Lower leg skin (tissue), 4 donors: Measurements from ENCODE around the gene ZNF41. TPM values are rescaled to one million over a fixed set of nuclear protein-coding genes. Genes with fewer than 3 reads are reported as not detected.

Experiments used
- DNase-seq, 2 donors: peaks; one replicate each; pipeline ENCODE4 v3.0.0-alpha.2; 2019; ENCODE audit warnings: low spot score in 2 of 2
- H3K4me3 ChIP-seq: fragments of 200-600 bp; sonication (generic); 2 replicates; pipeline ENCODE4 v1.5.1; 2017; ENCODE audit warnings: mild to moderate bottlenecking, low read depth; ENCODE audit not compliant: poor library complexity, severe bottlenecking
- POLR2A ChIP-seq, 2 donors: fragments of 450-650 bp; IDR thresholded peaks; one replicate each; pipeline ENCODE4 v1.6.1; 2016 to 2017; ENCODE audit warnings: antibody characterized with exemption in 2 of 2, mild to moderate bottlenecking in 1 of 2, moderate library complexity in 1 of 2
- WGBS, 2 donors: methylation state at CpG; one replicate each; pipeline ENCODE4 v1.1.5; 2018; 5-methylcytosine and 5-hydroxymethylcytosine counted together
- intact Hi-C: fragments of 100-400 bp; cut with DNase I; formaldehyde crosslinking; loops from one replicate; pipeline ENCODE4 v1.15.0; 2023; ENCODE audit warnings: low total_unique reads
- total RNA-seq, 4 donors: library from RNA; depleted of rRNA; stranded (reverse); fragments of >200 nt; gene quantifications; one replicate each; pipeline ENCODE4 v1.1.0, GENCODE V29; 2016
- TF ChIP-seq, protein P1 (sequence below), 3 donors: fragments of 450-650 bp; IDR thresholded peaks; one replicate each; pipeline ENCODE4 v1.5.1; 2016; ENCODE audit warnings: antibody characterized with exemption in 3 of 3, mild to moderate bottlenecking in 3 of 3, moderate library complexity in 2 of 3

The ZNF41 gene
- total RNA-seq, 4 donors from 2014 or later, result 4.6 to 12.9 (median 7.7) TPM

DNA sequence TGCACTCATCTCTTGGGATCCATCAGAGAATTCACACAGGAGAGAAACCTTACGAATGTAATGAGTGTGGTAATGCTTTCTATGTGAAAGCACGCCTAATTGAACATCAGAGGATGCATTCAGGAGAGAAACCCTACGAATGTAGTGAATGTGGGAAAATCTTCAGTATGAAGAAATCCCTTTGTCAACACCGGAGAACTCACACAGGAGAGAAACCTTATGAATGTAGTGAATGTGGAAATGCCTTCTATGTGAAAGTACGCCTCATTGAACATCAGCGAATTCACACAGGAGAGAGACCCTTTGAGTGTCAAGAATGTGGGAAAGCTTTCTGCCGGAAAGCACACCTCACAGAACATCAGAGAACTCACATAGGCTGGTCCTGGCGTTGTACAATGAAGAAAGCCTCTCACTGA lies 69.8 kb downstream of the ZNF41 start:
- H3K4me3 ChIP-seq, result no peak overlapping the region
- intact Hi-C loops, result no loop called here
- 90 to 96% methylated on average over 8 of the region's 8 CpGs for WGBS, 2 donors
- no peak for DNase-seq
- TF ChIP-seq, protein P1, sequence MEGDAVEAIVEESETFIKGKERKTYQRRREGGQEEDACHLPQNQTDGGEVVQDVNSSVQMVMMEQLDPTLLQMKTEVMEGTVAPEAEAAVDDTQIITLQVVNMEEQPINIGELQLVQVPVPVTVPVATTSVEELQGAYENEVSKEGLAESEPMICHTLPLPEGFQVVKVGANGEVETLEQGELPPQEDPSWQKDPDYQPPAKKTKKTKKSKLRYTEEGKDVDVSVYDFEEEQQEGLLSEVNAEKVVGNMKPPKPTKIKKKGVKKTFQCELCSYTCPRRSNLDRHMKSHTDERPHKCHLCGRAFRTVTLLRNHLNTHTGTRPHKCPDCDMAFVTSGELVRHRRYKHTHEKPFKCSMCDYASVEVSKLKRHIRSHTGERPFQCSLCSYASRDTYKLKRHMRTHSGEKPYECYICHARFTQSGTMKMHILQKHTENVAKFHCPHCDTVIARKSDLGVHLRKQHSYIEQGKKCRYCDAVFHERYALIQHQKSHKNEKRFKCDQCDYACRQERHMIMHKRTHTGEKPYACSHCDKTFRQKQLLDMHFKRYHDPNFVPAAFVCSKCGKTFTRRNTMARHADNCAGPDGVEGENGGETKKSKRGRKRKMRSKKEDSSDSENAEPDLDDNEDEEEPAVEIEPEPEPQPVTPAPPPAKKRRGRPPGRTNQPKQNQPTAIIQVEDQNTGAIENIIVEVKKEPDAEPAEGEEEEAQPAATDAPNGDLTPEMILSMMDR (IDR thresholded peaks at IDR 0.05), result no peak
- TF ChIP-seq POLR2A (IDR thresholded peaks at IDR 0.05), result no peak

Other genes starting within 250 kb of the ZNF41 start
- under 1 TPM in 2 of 4 donors, not detected in 2; 0.19 TPM for gene ZNF157, start 112.6 kb downstream of the ZNF41 start, total RNA-seq
- 10 to 100 TPM; 26.8 to 46.4 (median 34.5) TPM for gene ARAF, start 78.0 kb upstream of the ZNF41 start, total RNA-seq
- gene TIMP1, start 99.2 kb upstream of the ZNF41 start, total RNA-seq, result 10 to 100 TPM; 27.5 to 82.1 (median 53.5) TPM
- gene SYN1, start 136.6 kb upstream of the ZNF41 start, total RNA-seq, result under 1 TPM in 3 of 4 donors, not detected in 1; 0.10 to 0.72 (median 0.61) TPM
- gene CFP, start 146.7 kb upstream of the ZNF41 start, total RNA-seq, result 1 to 10 TPM; 3.0 to 7.6 (median 4.5) TPM
- 10 to 100 TPM; 19.7 to 28.4 (median 25.5) TPM for gene ELK1, start 167.3 kb upstream of the ZNF41 start, total RNA-seq
- gene UXT, start 176.0 kb upstream of the ZNF41 start, total RNA-seq, result 100 to 1,000 TPM in 3 of 4 donors, 10 to 100 TPM in 1; 95.7 to 190 (median 125) TPM